22Rv1 (cell line): ENCODE measurements around the gene NCOA1.

Experiments
- ZFX ChIP-seq: fragments of 450-650 bp; IDR thresholded peaks from 2 replicates; pipeline ENCODE4 v1.6.1; 2017; ENCODE audit warnings: antibody characterized with exemption, borderline replicate concordance
- TF ChIP-seq, protein P1 (sequence below): fragments of 450-650 bp; IDR thresholded peaks from 2 replicates; pipeline ENCODE4 v1.5.1; 2017; ENCODE audit warnings: mild to moderate bottlenecking

DNA sequence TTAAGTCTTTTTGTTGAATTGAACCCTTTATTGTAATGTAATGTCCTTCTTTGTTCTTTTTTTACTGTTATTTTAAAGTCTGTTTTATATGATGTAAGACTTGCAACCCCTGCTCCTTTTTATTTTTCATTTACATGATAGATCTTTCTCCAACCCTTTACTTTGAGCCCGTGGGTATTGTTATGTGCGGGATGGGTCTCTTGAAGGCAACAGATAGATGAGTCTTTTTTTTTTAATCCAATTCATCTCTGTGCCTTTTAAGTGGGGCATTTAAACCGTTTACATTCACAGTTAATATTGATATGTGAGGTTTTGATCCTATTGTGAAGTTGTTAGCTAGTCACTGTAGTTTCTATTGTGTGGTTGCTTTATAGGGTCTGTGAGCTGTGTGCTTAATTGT, 120.6 kb downstream of the NCOA1 start:
- TF ChIP-seq, protein P1, sequence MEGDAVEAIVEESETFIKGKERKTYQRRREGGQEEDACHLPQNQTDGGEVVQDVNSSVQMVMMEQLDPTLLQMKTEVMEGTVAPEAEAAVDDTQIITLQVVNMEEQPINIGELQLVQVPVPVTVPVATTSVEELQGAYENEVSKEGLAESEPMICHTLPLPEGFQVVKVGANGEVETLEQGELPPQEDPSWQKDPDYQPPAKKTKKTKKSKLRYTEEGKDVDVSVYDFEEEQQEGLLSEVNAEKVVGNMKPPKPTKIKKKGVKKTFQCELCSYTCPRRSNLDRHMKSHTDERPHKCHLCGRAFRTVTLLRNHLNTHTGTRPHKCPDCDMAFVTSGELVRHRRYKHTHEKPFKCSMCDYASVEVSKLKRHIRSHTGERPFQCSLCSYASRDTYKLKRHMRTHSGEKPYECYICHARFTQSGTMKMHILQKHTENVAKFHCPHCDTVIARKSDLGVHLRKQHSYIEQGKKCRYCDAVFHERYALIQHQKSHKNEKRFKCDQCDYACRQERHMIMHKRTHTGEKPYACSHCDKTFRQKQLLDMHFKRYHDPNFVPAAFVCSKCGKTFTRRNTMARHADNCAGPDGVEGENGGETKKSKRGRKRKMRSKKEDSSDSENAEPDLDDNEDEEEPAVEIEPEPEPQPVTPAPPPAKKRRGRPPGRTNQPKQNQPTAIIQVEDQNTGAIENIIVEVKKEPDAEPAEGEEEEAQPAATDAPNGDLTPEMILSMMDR: no peak
- no peak for TF ChIP-seq ZFX
